GM23338 (cell line): ENCODE measurements around the gene TNFRSF8.

ENCODE experiments used
- CTCF ChIP-seq, 2 experiments: fragments of 200-600 bp in 1 of 2; sonication (generic) in 1 of 2; conservative IDR thresholded peaks; 2 replicates each; pipeline versions ENCODE4 v1.5.1 to v1.6.1; 2016 to 2017; ENCODE audit warnings: antibody characterized with exemption in 2 of 2, low read depth in 2 of 2, mild to moderate bottlenecking in 2 of 2, moderate library complexity in 1 of 2
- JUNB ChIP-seq: IDR thresholded peaks from one replicate; pipeline ENCODE4 v1.6.1; 2016; ENCODE audit warnings: antibody characterized with exemption; ENCODE audit not compliant: unreplicated experiment
- POLR2AphosphoS5 ChIP-seq: IDR thresholded peaks from 2 replicates; pipeline ENCODE4 v1.6.1; 2016; ENCODE audit warnings: antibody characterized with exemption, low read depth

DNA sequence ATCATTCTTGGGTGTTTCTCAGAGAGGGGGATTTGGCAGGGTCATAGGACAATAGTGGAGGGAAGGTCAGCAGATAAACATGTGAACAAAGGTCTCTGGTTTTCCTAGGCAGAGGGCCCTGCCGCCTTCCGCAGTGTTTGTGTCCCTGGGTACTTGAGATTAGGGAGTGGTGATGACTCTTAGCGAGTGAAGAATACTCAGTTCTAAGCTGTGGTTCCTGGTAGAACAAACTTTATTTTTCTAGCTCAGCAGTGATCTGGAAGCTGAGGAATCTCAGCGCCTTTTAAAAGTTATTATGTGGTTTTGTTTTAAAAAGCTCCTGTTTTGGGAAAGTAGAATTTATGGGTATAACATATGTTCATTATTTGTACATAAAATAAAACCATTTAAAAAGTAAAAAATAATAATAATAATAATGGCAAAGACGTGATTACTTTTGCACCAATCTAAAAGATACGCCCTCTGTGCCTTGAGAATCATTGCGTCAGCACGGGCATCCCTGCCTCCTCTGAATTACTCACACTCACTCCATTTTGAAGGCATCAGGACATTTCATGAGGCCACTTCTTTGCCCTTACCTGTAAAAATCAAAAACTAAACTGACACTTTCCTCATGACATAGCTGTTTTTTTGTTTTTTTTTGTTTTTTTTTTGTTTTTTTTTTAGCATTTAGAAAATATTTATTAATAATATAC is 74.0 kb downstream of the TNFRSF8 start:
- TF ChIP-seq CTCF (conservative IDR thresholded peaks at IDR 0.05; ENCODE audit: low read depth in 2 of 2) (no peak), POLR2AphosphoS5 (no peak), JUNB (no peak)
